Keratinocyte (primary cell): ENCODE results near the gene DDIT3. TPM values are rescaled to one million over a fixed set of nuclear protein-coding genes. Genes with fewer than 3 reads are reported as not detected.

Experiments
- DNase-seq: peaks from one replicate; pipeline ENCODE4 v3.0.0-alpha.2; 2011; ENCODE audit warnings: low read depth, missing footprints, low spot score
- FAIRE-seq: peaks from 2 replicates; lab custom pipeline; 2011; peaks lifted over from hg19 to GRCh38; lab: Jason Lieb, UNC
- H2AFZ ChIP-seq: 2 replicates; pipeline ENCODE4 v1.6.0; 2012; ENCODE audit warnings: low read length, control low read depth, inconsistent platforms; ENCODE audit not compliant: control insufficient read depth
- H3K27ac ChIP-seq: 2 replicates; pipeline ENCODE4 v1.5.1; 2011; ENCODE audit warnings: low read length; ENCODE audit not compliant: control insufficient read depth, insufficient read depth
- H3K27me3 ChIP-seq: 3 replicates; pipeline ENCODE4 v1.6.0; 2011; ENCODE audit warnings: low read length; ENCODE audit not compliant: control insufficient read depth, insufficient read depth; ENCODE audit errors: extremely low read depth
- H3K36me3 ChIP-seq, 2 experiments: 2 replicates in 1 of 2; 3 replicates in 1 of 2; pipeline ENCODE4 v1.5.1; 2011; ENCODE audit warnings: low read length in 2 of 2, mild to moderate bottlenecking in 1 of 2; ENCODE audit not compliant: control insufficient read depth in 2 of 2, insufficient read depth in 2 of 2; ENCODE audit errors: extremely low read depth in 1 of 2
- H3K4me1 ChIP-seq: 3 replicates; pipeline ENCODE4 v1.5.1; 2011; ENCODE audit warnings: low read length; ENCODE audit not compliant: control insufficient read depth, insufficient read depth; ENCODE audit errors: extremely low read depth
- H3K4me2 ChIP-seq: 3 replicates; pipeline ENCODE4 v1.6.0; 2011; ENCODE audit warnings: low read depth, low read length; ENCODE audit not compliant: control insufficient read depth, insufficient read depth; ENCODE audit errors: extremely low read depth
- H3K4me3 ChIP-seq, 3 experiments: fragments of 200-600 bp in 1 of 3; sonication (generic) in 1 of 3; 2 replicates in 2 of 3; 3 replicates in 1 of 3; pipeline ENCODE4 v1.5.1; 2011 to 2016; ENCODE audit warnings: low read length in 3 of 3, mild to moderate bottlenecking in 3 of 3, control low read depth in 2 of 3, inconsistent platforms in 1 of 3, low read depth in 1 of 3, mixed read lengths in 1 of 3, mixed run types in 1 of 3, moderate library complexity in 1 of 3; ENCODE audit not compliant: control insufficient read depth in 2 of 3, insufficient read depth in 2 of 3; ENCODE audit errors: extremely low read depth in 1 of 3
- H3K79me2 ChIP-seq: 2 replicates; pipeline ENCODE4 v1.6.0; 2012; ENCODE audit warnings: low read length; ENCODE audit not compliant: control insufficient read depth, insufficient read depth
- H3K9ac ChIP-seq: 3 replicates; pipeline ENCODE4 v1.6.0; 2011; ENCODE audit warnings: low read length; ENCODE audit not compliant: control insufficient read depth, insufficient read depth; ENCODE audit errors: extremely low read depth
- H3K9me1 ChIP-seq: 3 replicates; pipeline ENCODE4 v1.6.0; 2011; ENCODE audit warnings: low read length; ENCODE audit not compliant: control insufficient read depth, insufficient read depth; ENCODE audit errors: extremely low read depth
- H3K9me3 ChIP-seq: 2 replicates; pipeline ENCODE4 v1.5.1; 2012; ENCODE audit warnings: low read depth, low read length; ENCODE audit not compliant: control insufficient read depth
- H4K20me1 ChIP-seq: 3 replicates; pipeline ENCODE4 v1.6.0; 2011; ENCODE audit warnings: low read length; ENCODE audit not compliant: control insufficient read depth, insufficient read depth; ENCODE audit errors: extremely low read depth
- EZH2 ChIP-seq: IDR thresholded peaks from one replicate; pipeline ENCODE4 v1.6.1; 2012; ENCODE audit warnings: inconsistent platforms, mild to moderate bottlenecking, low read length, moderate library complexity
- dilution Hi-C: fragments of 300-500 bp; cut with MboI; formaldehyde crosslinking; loops from one replicate; pipeline ENCODE4 v1.7.0; 2020; ENCODE audit warnings: low sequenced_read_pairs; ENCODE audit not compliant: extremely low pct_ligation_motif_present
- polyA plus RNA-seq, 5 experiments: library from polyadenylated mRNA; depleted of rRNA in 3 of 5; stranded (reverse) in 3 of 5; stranded (forward) in 1 of 5; unstranded in 1 of 5; fragments of >200 nt; gene quantifications; 1 replicate in 1 of 5; 2 replicates in 3 of 5; 3 replicates in 1 of 5; pipeline versions ENCODE4 v1.2.1 to v1.2.3, GENCODE V29; 2011 to 2012; ENCODE audit warnings: missing spikeins in 2 of 5, low read depth in 1 of 5, low replicate concordance in 1 of 5
- TF ChIP-seq, protein P1 (sequence below), 3 experiments: IDR thresholded peaks in 1 of 3; conservative IDR thresholded peaks in 1 of 3; optimal IDR thresholded peaks in 1 of 3; 2 replicates in 2 of 3; 3 replicates in 1 of 3; pipeline versions ENCODE3 to v1.5.1; 2011; ENCODE audit warnings: low read length in 3 of 3, mild to moderate bottlenecking in 3 of 3, moderate library complexity in 2 of 3, control low read depth in 1 of 3, inconsistent platforms in 1 of 3; ENCODE audit not compliant: insufficient read depth in 2 of 3; ENCODE audit errors: extremely low read depth in 1 of 3

The DDIT3 gene
- polyA plus RNA-seq, 1 donor (not counting 4 experiments of a cell fraction or from before 2014, with no cell fraction given) = 25.6 TPM

DNA sequence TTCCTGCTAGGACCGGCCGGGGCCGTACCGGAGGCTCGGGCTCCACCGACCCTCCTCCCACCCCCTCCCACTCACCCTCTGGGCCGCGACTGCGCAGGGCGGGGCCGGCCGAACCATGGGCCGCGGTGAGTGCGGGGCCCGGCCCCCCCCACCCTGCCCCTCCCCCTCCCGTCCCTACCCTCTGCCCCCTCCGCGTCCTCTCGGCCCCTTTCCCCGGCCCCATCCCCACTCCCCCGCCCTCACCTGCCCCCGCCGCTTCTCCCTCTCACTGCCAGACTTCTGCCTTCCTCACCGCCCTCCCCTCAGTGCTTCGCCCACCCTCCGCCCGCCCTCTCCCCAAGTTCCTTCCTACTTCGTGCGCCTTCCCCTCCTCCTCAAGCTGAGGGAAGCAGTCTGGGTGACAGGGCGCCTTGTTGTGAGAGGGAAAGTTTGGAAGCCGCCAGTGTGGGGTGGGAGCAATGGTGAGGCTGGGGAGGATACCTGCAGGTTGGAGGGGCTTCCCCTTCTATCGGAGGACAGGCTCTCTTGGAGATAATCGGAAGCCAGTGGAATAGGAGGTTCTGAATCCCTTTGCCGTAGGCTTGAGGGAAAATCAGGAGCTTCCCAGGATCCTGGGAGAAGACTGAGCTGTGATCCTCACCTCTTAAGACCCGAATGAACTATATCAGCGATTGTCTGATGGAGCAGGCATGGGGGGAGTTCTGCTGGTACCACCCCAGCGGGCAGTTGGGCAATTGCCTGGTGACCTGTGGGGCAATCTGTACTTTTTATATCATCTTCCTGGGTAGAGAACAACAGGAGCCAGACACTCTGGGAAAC lies 2.8 kb upstream of the DDIT3 start:
- H3K4me3 ChIP-seq = peak overlapping the region; percentile 75 to 90 (median 80)
- no peak overlapping the region for H2AFZ ChIP-seq
- H3K4me1 ChIP-seq = peaks cover 31% of the 10 kb centered on the region
- H3K9me3 ChIP-seq = no peaks in the 10 kb centered on the region
- no peak for DNase-seq
- H3K9ac ChIP-seq = peak overlapping the region; percentile 84
- H3K4me2 ChIP-seq = peak overlapping the region; percentile 93
- dilution Hi-C loops = no loop called here
- no peak for TF ChIP-seq EZH2
- TF ChIP-seq, protein P1, sequence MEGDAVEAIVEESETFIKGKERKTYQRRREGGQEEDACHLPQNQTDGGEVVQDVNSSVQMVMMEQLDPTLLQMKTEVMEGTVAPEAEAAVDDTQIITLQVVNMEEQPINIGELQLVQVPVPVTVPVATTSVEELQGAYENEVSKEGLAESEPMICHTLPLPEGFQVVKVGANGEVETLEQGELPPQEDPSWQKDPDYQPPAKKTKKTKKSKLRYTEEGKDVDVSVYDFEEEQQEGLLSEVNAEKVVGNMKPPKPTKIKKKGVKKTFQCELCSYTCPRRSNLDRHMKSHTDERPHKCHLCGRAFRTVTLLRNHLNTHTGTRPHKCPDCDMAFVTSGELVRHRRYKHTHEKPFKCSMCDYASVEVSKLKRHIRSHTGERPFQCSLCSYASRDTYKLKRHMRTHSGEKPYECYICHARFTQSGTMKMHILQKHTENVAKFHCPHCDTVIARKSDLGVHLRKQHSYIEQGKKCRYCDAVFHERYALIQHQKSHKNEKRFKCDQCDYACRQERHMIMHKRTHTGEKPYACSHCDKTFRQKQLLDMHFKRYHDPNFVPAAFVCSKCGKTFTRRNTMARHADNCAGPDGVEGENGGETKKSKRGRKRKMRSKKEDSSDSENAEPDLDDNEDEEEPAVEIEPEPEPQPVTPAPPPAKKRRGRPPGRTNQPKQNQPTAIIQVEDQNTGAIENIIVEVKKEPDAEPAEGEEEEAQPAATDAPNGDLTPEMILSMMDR (optimal IDR thresholded peaks at IDR 0.05 in 1 of 3, IDR thresholded peaks at IDR 0.05 in 1 of 3, conservative IDR thresholded peaks at IDR 0.05 in 1 of 3; ENCODE audit: extremely low read depth in 1 of 3, insufficient read depth in 2 of 3, low read length in 3 of 3) = no peak
- H3K36me3 ChIP-seq = peaks cover 23 to 39% of the 10 kb centered on the region in 2 experiments
- H3K27me3 ChIP-seq = no peaks in the 10 kb centered on the region
- peaks cover 14% of the 10 kb centered on the region for H4K20me1 ChIP-seq
- peaks cover 44% of the 10 kb centered on the region for H3K79me2 ChIP-seq
- peak overlapping the region; percentile 65 for H3K27ac ChIP-seq
- no peak for FAIRE-seq
- H3K9me1 ChIP-seq = peaks cover 2% of the 10 kb centered on the region

DNA sequence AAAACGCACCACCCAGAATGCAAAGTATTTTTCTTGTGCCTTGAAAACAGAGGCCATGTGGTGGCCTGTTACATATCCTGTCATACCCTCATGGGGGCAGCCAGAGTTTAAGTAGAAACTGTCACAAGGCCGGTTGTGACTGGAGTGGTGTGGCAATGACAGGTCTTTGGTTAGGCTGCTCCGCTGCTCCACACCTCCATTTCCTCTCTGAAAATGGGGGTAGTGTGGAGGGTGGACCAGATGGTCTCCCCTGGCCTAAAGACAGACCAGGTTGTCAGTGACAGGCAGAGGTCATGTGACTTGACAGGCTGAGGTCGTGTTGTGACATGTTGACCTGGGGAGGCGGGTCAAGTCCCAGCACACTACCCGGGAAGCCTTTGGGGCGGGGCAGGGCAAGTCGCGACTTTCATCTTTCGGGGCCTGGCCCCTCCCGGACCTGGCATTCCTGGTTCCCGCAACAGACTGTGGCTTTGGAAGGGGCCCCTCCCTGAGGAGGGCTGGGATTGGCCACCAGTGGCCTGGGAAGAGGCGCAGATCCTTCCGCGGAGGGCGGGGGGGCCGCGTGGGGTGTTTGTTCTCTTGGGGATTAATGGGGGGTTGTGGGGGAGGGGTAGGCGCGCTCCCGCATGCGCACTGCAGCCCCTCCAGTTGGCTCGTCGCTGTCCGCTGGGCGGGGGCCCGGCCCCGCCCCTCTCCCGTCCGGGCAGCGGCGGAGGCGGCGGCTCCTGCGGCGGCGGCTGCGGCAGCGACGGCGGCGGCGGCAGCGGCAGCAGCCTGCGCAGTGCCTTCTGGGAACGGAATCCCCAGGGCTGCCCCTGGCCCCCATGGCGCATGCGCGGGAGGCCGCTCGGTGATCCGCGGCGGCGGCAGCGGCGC lies 1.9 kb upstream of the DDIT3 start, which contains the start of gene MBD6:
Gene MBD6, plus strand, starts transcription at position 814 of the 876 bp plus-strand sequence. CDS start 1,480 bp downstream, outside the sequence.
- peak within 1 kb of the TSS; percentile 93 for H3K4me2 ChIP-seq
- peaks cover 45% of the 10 kb centered on the region for H3K79me2 ChIP-seq
- FAIRE-seq = peak; percentile 63
- peaks cover 34% of the 10 kb centered on the region for H3K4me1 ChIP-seq
- H2AFZ ChIP-seq = no peak within 1 kb of the TSS
- TF ChIP-seq EZH2 = no peak
- TF ChIP-seq, protein P1 (optimal IDR thresholded peaks at IDR 0.05 in 1 of 3, IDR thresholded peaks at IDR 0.05 in 1 of 3, conservative IDR thresholded peaks at IDR 0.05 in 1 of 3; ENCODE audit: extremely low read depth in 1 of 3, insufficient read depth in 2 of 3, low read length in 3 of 3) = no peak
- H3K27me3 ChIP-seq = no peaks in the 10 kb centered on the region
- H3K36me3 ChIP-seq = peaks cover 25 to 40% of the 10 kb centered on the region in 2 experiments
- peaks cover 2% of the 10 kb centered on the region for H3K9me1 ChIP-seq
- peak within 1 kb of the TSS; percentile 84 for H3K9ac ChIP-seq
- dilution Hi-C loops = no loop called here
- H3K9me3 ChIP-seq = no peaks in the 10 kb centered on the region
- peak within 1 kb of the TSS; percentile 92 for H3K27ac ChIP-seq
- peak; percentile 99 for DNase-seq
- peak within 1 kb of the TSS; percentile 75 to 90 (median 80) for H3K4me3 ChIP-seq
- H4K20me1 ChIP-seq = peaks cover 17% of the 10 kb centered on the region
